ENCODE data around the gene ZSCAN2. TPM values are rescaled to one million over a fixed set of nuclear protein-coding genes. Genes with fewer than 3 reads are reported as not detected.
A peak's percentile ranks its signal among the peaks of the same experiment; 100 is the strongest.

The ZSCAN2 gene
- total and polyA plus RNA-seq, 2 of the 4 experiments (the other 2 are of a cell fraction): 10.4 to 18.3 TPM

DNA sequence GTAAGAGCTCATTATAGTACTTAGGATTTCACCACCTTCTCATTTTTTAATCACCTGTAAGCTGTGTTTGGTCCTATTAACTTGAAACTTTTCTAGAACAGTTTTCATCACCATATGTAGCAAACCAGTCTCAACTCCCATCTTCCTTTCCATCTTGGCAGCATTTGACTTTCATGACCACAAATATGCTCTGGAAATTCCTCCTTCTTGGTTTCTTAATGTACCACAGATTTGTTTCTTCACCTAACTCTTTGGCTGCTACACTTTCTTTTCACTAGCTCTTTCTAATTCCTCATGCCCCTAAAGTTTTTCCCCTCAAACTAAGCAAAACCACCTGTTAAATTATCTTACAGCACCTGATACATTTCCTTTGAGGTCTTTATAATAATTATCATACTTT, 70.4 kb downstream of the ZSCAN2 start:
- POLR2A ChIA-PET (ENCODE audit: unreplicated experiment): interaction anchor here (0.5 kb wide), 1 partner anchor 88 kb away, joined by 5 read pairs; no protein-coding TSS in a partner anchor
- no peaks in the 10 kb centered on the region for H3K9me3 ChIP-seq (ENCODE audit: control insufficient read depth, insufficient read depth, low read length)

More for the DNA sequence above, 70.4 kb downstream of the ZSCAN2 start:
- DNase-seq (peak; percentile 87), ATAC-seq (ENCODE audit: low read depth) (peak; percentile 81)
- H4K20me1 ChIP-seq (ENCODE audit: insufficient read depth, low read length): peaks cover 5% of the 10 kb centered on the region; the same call in 1 of the 2 replicates
- peak overlapping the region; percentile 42; the same call in 1 of the 2 replicates for H3K14ac ChIP-seq (replicated peaks; ENCODE audit: low read depth, low read length)
- CTCF ChIA-PET: interaction anchor here (0.9 kb wide), 1 partner anchor 29 kb away, joined by 4 read pairs; no protein-coding TSS in a partner anchor
- H2AFZ ChIP-seq (replicated peaks; ENCODE audit: low read length, poor library complexity): no peak overlapping the region
- H3K27me3 ChIP-seq (ENCODE audit: control insufficient read depth, insufficient read depth, low read length): no peaks in the 10 kb centered on the region
- dilution Hi-C loops (cut with HindIII; ENCODE audit: low sequenced_read_pairs, unreplicated experiment) (no loop called here), in situ Hi-C loops (cut with MboI; ENCODE audit: low sequenced_read_pairs) (no loop called here), intact Hi-C loops (cut with micrococcal nuclease) (loop anchor here (5.0 kb wide), 1 partner anchor 46 kb away; the partner anchor contains the start of gene SEC11A)
- no peak overlapping the region for H3K56ac ChIP-seq (ENCODE audit: extremely low read depth, insufficient read depth, low read length)
- H2BK15ac ChIP-seq (ENCODE audit: low read depth, low read length): 0 out of 3 replicates have a peak overlapping the region, but pooled peaks have one; percentile 17
- peaks cover 15% of the 10 kb centered on the region for H3K9me1 ChIP-seq (ENCODE audit: insufficient read depth, low read length)
- H2AK9ac ChIP-seq (replicated peaks; ENCODE audit: low read depth, low read length, poor library complexity): no peak overlapping the region
- H3K18ac ChIP-seq (ENCODE audit: low read depth, low read length): peak overlapping the region; percentile 30; the same call in 1 of the 2 replicates
- H3K36me3 ChIP-seq (ENCODE audit: control insufficient read depth, insufficient read depth, low read length): peaks cover 16% of the 10 kb centered on the region
- no peak overlapping the region; the same call in 1 of the 2 replicates for H3K27ac ChIP-seq (ENCODE audit: insufficient read depth, low read length)
- H2BK20ac ChIP-seq (ENCODE audit: low read depth, low read length): peak overlapping the region; percentile 10; the same call in 1 of the 2 replicates
- no peak overlapping the region; the same call in 1 of the 2 replicates for H4K91ac ChIP-seq (ENCODE audit: insufficient read depth, low read depth, low read length)
- H2BK5ac ChIP-seq (ENCODE audit: low read depth, low read length, poor library complexity, severe bottlenecking): peak overlapping the region; percentile 59
- peaks cover 16 to 42% of the 10 kb centered on the region in 2 experiments; a peak in 3 of 4 replicates for H3K79me1 ChIP-seq (ENCODE audit: low read depth in 1 of 2, low read length in 2 of 2)
- no peak overlapping the region; the same call in 1 of the 2 replicates for H4K5ac ChIP-seq (ENCODE audit: low read depth, low read length)
- H3K4me3 ChIP-seq (ENCODE audit: insufficient read depth, low read depth, low read length): no peak overlapping the region
- no peak overlapping the region for H2AK5ac ChIP-seq (ENCODE audit: low read depth, low read length)
- no peak overlapping the region for H3K9ac ChIP-seq (ENCODE audit: low read depth, low read length)
- H3K4me2 ChIP-seq (ENCODE audit: low read depth, low read length): peak overlapping the region; percentile 21; the same call in 1 of the 2 replicates
- BruUV-seq (replicated peaks): no TSS peak
- 0 out of 2 replicates have a peak overlapping the region, but pooled peaks have one; percentile 3 for H3K23ac ChIP-seq (ENCODE audit: low read depth, low read length)
- H2BK120ac ChIP-seq (ENCODE audit: low read depth, low read length): no peak overlapping the region
- H3K4me1 ChIP-seq (ENCODE audit: control insufficient read depth, insufficient read depth, low read length): peaks cover 10% of the 10 kb centered on the region
- H3K4ac ChIP-seq (ENCODE audit: low read depth, low read length): peak overlapping the region; percentile 24; the same call in 1 of the 2 replicates
- TF ChIP-seq CEBPB (IDR thresholded peaks at IDR 0.05; ENCODE audit: low read depth, low read length): peak; percentile 56
- no peak for TF ChIP-seq RFX5 (IDR thresholded peaks at IDR 0.05; ENCODE audit: low read depth, low read length)
- TF ChIP-seq FOS (IDR thresholded peaks at IDR 0.05; ENCODE audit: low read depth, low read length): no peak
- peak overlapping the region in 1 of 2 experiments; percentile 50; a peak in 1 of 4 replicates for H4K8ac ChIP-seq (ENCODE audit: low read depth in 2 of 2, low read length in 2 of 2)

Other genes starting within 250 kb of the ZSCAN2 start
- gene WDR73, start 53.3 kb downstream of the ZSCAN2 start, total RNA-seq (2012; rRNA removed): 18.6 and 25.5 TPM in 2 replicates
- gene WDR73, start 53.3 kb downstream of the ZSCAN2 start, polyA plus RNA-seq (2012; rRNA removed): 18.8 and 21.5 TPM in 2 replicates
- 1.3 and 1.4 TPM in 2 replicates for gene NMB, start 57.2 kb downstream of the ZSCAN2 start, total RNA-seq (2012; rRNA removed)
- gene NMB, start 57.2 kb downstream of the ZSCAN2 start, polyA plus RNA-seq (2012; rRNA removed): 3.8 and 5.1 TPM in 2 replicates
- 62.4 and 233 TPM in 2 replicates for gene SEC11A, start 115.1 kb downstream of the ZSCAN2 start, total RNA-seq (2012; rRNA removed)
- 91.8 and 108 TPM in 2 replicates for gene SEC11A, start 115.1 kb downstream of the ZSCAN2 start, polyA plus RNA-seq (2012; rRNA removed)
- 4.2 and 4.3 TPM in 2 replicates for gene ZNF592, start 147.6 kb downstream of the ZSCAN2 start, total RNA-seq (2012; rRNA removed)
- gene ZNF592, start 147.6 kb downstream of the ZSCAN2 start, polyA plus RNA-seq (2012; rRNA removed): 10.2 and 11.5 TPM in 2 replicates
- under 0.01 TPM in 2 replicates for gene ALPK3, start 216.3 kb downstream of the ZSCAN2 start, total RNA-seq (2012; rRNA removed)
- 0.06 and 0.26 TPM in 2 replicates for gene ALPK3, start 216.3 kb downstream of the ZSCAN2 start, polyA plus RNA-seq (2012; rRNA removed)

Measured in IMR-90 (cell line).